H1 (cell line): ENCODE measurements around the gene PDCD7. TPM values are rescaled to one million over a fixed set of nuclear protein-coding genes. Genes with fewer than 3 reads are reported as not detected.
"Not testable (repeated sequence)": the region's sequence is repeated elsewhere in the genome, so short reads cannot be mapped to it uniquely, and the experiment has no call there.

Experiments
- CTCF ChIA-PET: fragments of 300-600 bp; sonication (Branson Sonifier 250); formaldehyde crosslinking; loops from one replicate; lab custom pipeline; 2021; ENCODE audit not compliant: partially characterized antibody; lab: Charles Lee
- POLR2A ChIA-PET: fragments of 300-600 bp; sonication (Branson Sonifier 250); formaldehyde crosslinking; loops from one replicate; lab custom pipeline; 2021; ENCODE audit warnings: inconsistent platforms; ENCODE audit not compliant: partially characterized antibody; lab: Charles Lee
- DNase-seq, 2 experiments: peaks; one replicate each; pipeline versions ENCODE4 v3.0.0 to v3.0.0-alpha.2; 2010 to 2022; ENCODE audit warnings: low spot score in 2 of 2, low read depth in 1 of 2, mixed read lengths in 1 of 2
- FAIRE-seq: peaks from 2 replicates; lab custom pipeline; 2011; peaks lifted over from hg19 to GRCh38; lab: Jason Lieb, UNC
- H2AFZ ChIP-seq: 2 replicates; pipeline ENCODE4 v1.8.1; 2012; ENCODE audit warnings: low read length, inconsistent platforms
- H2AK5ac ChIP-seq: 2 replicates; pipeline ENCODE4 v1.6.1; 2013; ENCODE audit warnings: low read depth, low read length
- H2BK120ac ChIP-seq: replicated peaks from 2 replicates; pipeline ENCODE3; 2013; ENCODE audit warnings: low read depth, low read length, inconsistent platforms
- H2BK12ac ChIP-seq: 2 replicates; pipeline ENCODE4 v1.6.1; 2013; ENCODE audit warnings: low read depth, low read length
- H2BK15ac ChIP-seq: 2 replicates; pipeline ENCODE4 v1.6.1; 2013; ENCODE audit warnings: low read length
- H2BK20ac ChIP-seq: 2 replicates; pipeline ENCODE4 v1.6.1; 2013; ENCODE audit warnings: low read length
- H2BK5ac ChIP-seq: 2 replicates; pipeline ENCODE4 v1.6.1; 2013; ENCODE audit warnings: low read depth, low read length
- H3K14ac ChIP-seq: 2 replicates; pipeline ENCODE4 v1.6.1; 2013; ENCODE audit warnings: inconsistent platforms; ENCODE audit not compliant: insufficient read length
- H3K18ac ChIP-seq: 2 replicates; pipeline ENCODE4 v1.6.1; 2013; ENCODE audit warnings: low read length; ENCODE audit errors: extremely low read depth
- H3K23ac ChIP-seq: 2 replicates; pipeline ENCODE4 v1.6.1; 2013; ENCODE audit warnings: inconsistent platforms; ENCODE audit not compliant: insufficient read length
- H3K23me2 ChIP-seq: 2 replicates; pipeline ENCODE4 v1.6.1; 2013; ENCODE audit warnings: low read depth, low read length
- H3K27ac ChIP-seq: 2 replicates; pipeline ENCODE4 v1.6.1; 2011; ENCODE audit warnings: low read depth, low read length, inconsistent platforms
- H3K27me3 ChIP-seq, 4 experiments: replicated peaks in 1 of 4; 1 replicate in 1 of 4; 2 replicates in 3 of 4; pipeline versions ENCODE4 v1.6.1 to v1.8.1; 2011 to 2013; ENCODE audit warnings: low read length in 3 of 4, mild to moderate bottlenecking in 3 of 4, inconsistent platforms in 2 of 4, mixed read lengths in 2 of 4, moderate library complexity in 1 of 4; ENCODE audit not compliant: control insufficient read depth in 3 of 4, insufficient read depth in 3 of 4; ENCODE audit errors: extremely low read depth in 1 of 4
- H3K36me3 ChIP-seq, 4 experiments: 2 replicates each; pipeline versions ENCODE4 v1.6.1 to v1.8.1; 2011 to 2013; ENCODE audit warnings: mild to moderate bottlenecking in 4 of 4, low read length in 3 of 4, moderate library complexity in 2 of 4, control low read depth in 1 of 4, inconsistent platforms in 1 of 4; ENCODE audit not compliant: insufficient read depth in 4 of 4, control insufficient read depth in 2 of 4
- H3K4ac ChIP-seq: replicated peaks from 2 replicates; pipeline ENCODE3; 2013; ENCODE audit warnings: low read length, low read depth, mixed read lengths, inconsistent platforms; ENCODE audit not compliant: insufficient read length
- H3K4me1 ChIP-seq, 4 experiments: replicated peaks in 1 of 4; 1 replicate in 1 of 4; 2 replicates in 3 of 4; pipeline versions ENCODE4 v1.6.1 to v1.8.1; 2011 to 2013; ENCODE audit warnings: low read length in 3 of 4, inconsistent platforms in 2 of 4, mixed read lengths in 1 of 4; ENCODE audit not compliant: insufficient read depth in 4 of 4, control insufficient read depth in 3 of 4
- H3K4me2 ChIP-seq, 2 experiments: 2 replicates each; pipeline versions ENCODE4 v1.6.1 to v1.8.1; 2011 to 2013; ENCODE audit warnings: low read depth in 2 of 2, low read length in 2 of 2, control low read depth in 1 of 2, inconsistent platforms in 1 of 2, mild to moderate bottlenecking in 1 of 2; ENCODE audit not compliant: insufficient read depth in 1 of 2
- H3K4me3 ChIP-seq, 4 experiments: fragments of 200-600, 300-600 bp in 1 of 4; sonication (generic), shearing (Covaris generic), sonication (Bioruptor Twin) in 1 of 4; 2 replicates each; pipeline versions ENCODE4 v1.5.1 to v1.8.1; 2011 to 2016; ENCODE audit warnings: low read length in 4 of 4, low read depth in 3 of 4, control low read depth in 2 of 4, inconsistent platforms in 2 of 4, mild to moderate bottlenecking in 2 of 4, mixed read lengths in 1 of 4, moderate library complexity in 1 of 4; ENCODE audit not compliant: insufficient read depth in 2 of 4; ENCODE audit errors: extremely low read depth in 1 of 4
- H3K56ac ChIP-seq: replicated peaks from 2 replicates; pipeline ENCODE3; 2013; ENCODE audit warnings: low read depth, mild to moderate bottlenecking, mixed read lengths, low read length, inconsistent platforms; ENCODE audit not compliant: insufficient read length
- H3K79me1 ChIP-seq: 2 replicates; pipeline ENCODE4 v1.6.1; 2013; ENCODE audit warnings: low read depth, low read length, control low read depth
- H3K79me2 ChIP-seq, 2 experiments: 2 replicates each; pipeline versions ENCODE4 v1.6.1 to v1.8.1; 2012 to 2013; ENCODE audit warnings: low read length in 2 of 2, mild to moderate bottlenecking in 2 of 2, inconsistent platforms in 1 of 2; ENCODE audit not compliant: insufficient read depth in 2 of 2, control insufficient read depth in 1 of 2
- H3K9ac ChIP-seq, 4 experiments: replicated peaks in 1 of 4; 1 replicate in 1 of 4; 2 replicates in 3 of 4; pipeline versions ENCODE4 v1.6.1 to v1.8.1; 2011 to 2013; ENCODE audit warnings: low read depth in 3 of 4, low read length in 3 of 4, control low read depth in 2 of 4, mild to moderate bottlenecking in 2 of 4, moderate library complexity in 2 of 4, inconsistent platforms in 1 of 4; ENCODE audit errors: extremely low read depth in 1 of 4
- H3K9me3 ChIP-seq, 2 experiments: 2 replicates each; pipeline versions ENCODE4 v1.6.1 to v1.8.1; 2012 to 2013; ENCODE audit warnings: mild to moderate bottlenecking in 2 of 2, moderate library complexity in 2 of 2, control low read depth in 1 of 2, inconsistent platforms in 1 of 2, low read depth in 1 of 2, low read length in 1 of 2, mixed read lengths in 1 of 2; ENCODE audit not compliant: insufficient read depth in 2 of 2
- H4K20me1 ChIP-seq, 2 experiments: replicated peaks in 1 of 2; 2 replicates each; pipeline versions ENCODE3 to v1.8.1; 2011 to 2013; ENCODE audit warnings: inconsistent platforms in 2 of 2, low read length in 2 of 2, mild to moderate bottlenecking in 1 of 2; ENCODE audit not compliant: insufficient read depth in 2 of 2, control insufficient read depth in 1 of 2
- H4K5ac ChIP-seq: 2 replicates; pipeline ENCODE4 v1.6.1; 2013; ENCODE audit warnings: low read length, low read depth, mixed read lengths, inconsistent platforms; ENCODE audit not compliant: insufficient read length
- H4K8ac ChIP-seq: 2 replicates; pipeline ENCODE4 v1.8.0; 2013; ENCODE audit warnings: mild to moderate bottlenecking, moderate library complexity, low read length, inconsistent platforms; ENCODE audit not compliant: insufficient read depth; ENCODE audit errors: extremely low read depth
- H4K91ac ChIP-seq: replicated peaks from 2 replicates; pipeline ENCODE3; 2013; ENCODE audit warnings: low read length, mixed read lengths, inconsistent platforms; ENCODE audit not compliant: insufficient read length
- WGBS, 2 experiments: shearing (Covaris generic) in 1 of 2; methylation state at CpG; one replicate each; pipeline versions ENCODE4 v1.1.6 to v1.1.7; 2013 to 2015; ENCODE audit warnings: low lambda C conversion rate in 2 of 2, mixed read lengths in 2 of 2, inconsistent platforms in 1 of 2, low coverage in 1 of 2, missing lambda C conversion rate in 1 of 2; ENCODE audit not compliant: insufficient replicate concordance in 2 of 2, insufficient coverage in 1 of 2, insufficient read length in 1 of 2; ENCODE audit errors: extremely low coverage in 1 of 2, missing lambda C conversion rate in 1 of 2; 5-methylcytosine and 5-hydroxymethylcytosine counted together
- polyA plus RNA-seq, 7 experiments: library from polyadenylated mRNA; depleted of rRNA in 3 of 7; stranded (reverse) in 5 of 7; unstranded in 2 of 7; fragments of >200 nt in 5 of 7; fragments of 200-250 nt in 2 of 7; gene quantifications; 1 replicate in 5 of 7; 2 replicates in 1 of 7; 4 replicates in 1 of 7; pipeline versions ENCODE4 v1.2.1 to v1.2.3, GENCODE V29; 2011 to 2013; ENCODE audit warnings: missing spikeins in 2 of 7, mixed read lengths in 2 of 7
- total RNA-seq: library from RNA; stranded (reverse); fragmentation: NEBNext Ultra II Directional; extraction: Animal tissue kit (Norgen Biotek cat#: 25700); gene quantifications from 2 replicates; pipeline ENCODE4 v1.2.1, GENCODE V29; 2021

PDCD7 gene
- total and polyA plus RNA-seq, 2 of the 8 experiments (the other 6 are each of a cell fraction or from before 2014, with no cell fraction given), result 11.5 to 25.6 TPM

GRCh38 chr15:65074946-65075345 is 58.7 kb downstream of the PDCD7 start:
- CTCF ChIA-PET, result interaction anchor here (1.5 to 32.9 kb wide), 6 partner anchors 10 to 41 kb away, joined by 7 to 1213 read pairs (median 52); partner anchors contain the start of genes RASL12 and SLC51B

More at GRCh38 chr15:65074946-65075345, 58.7 kb downstream of the PDCD7 start:
- H3K4me1 ChIP-seq, H3K9me3 ChIP-seq, H3K79me2 ChIP-seq, H2AFZ ChIP-seq, H3K23me2 ChIP-seq, H3K9ac ChIP-seq, H2BK5ac ChIP-seq, H4K20me1 ChIP-seq, H3K4ac ChIP-seq, H4K8ac ChIP-seq, H3K4me2 ChIP-seq, H4K91ac ChIP-seq, H3K23ac ChIP-seq, H2AK5ac ChIP-seq, H4K5ac ChIP-seq, H3K36me3 ChIP-seq, DNase-seq, H3K27me3 ChIP-seq, H3K79me1 ChIP-seq, H3K56ac ChIP-seq, H3K14ac ChIP-seq, H3K27ac ChIP-seq, H2BK20ac ChIP-seq, H3K18ac ChIP-seq, H2BK15ac ChIP-seq, H3K4me3 ChIP-seq, H2BK12ac ChIP-seq, FAIRE-seq, H2BK120ac ChIP-seq: not testable (repeated sequence)
- 95% methylated on average over 15 of the region's 22 CpGs; no CpG with 5 or more reads in 1 of the 2 experiments for WGBS, 2 experiments
- POLR2A ChIA-PET, result interaction anchor here (1.0 to 1.1 kb wide), 2 partner anchors 14 to 21 kb away, joined by 3 read pairs; no protein-coding TSS in a partner anchor
